Activated naive CD4-positive, alpha-beta T cell treated with anti-CD3 and anti-CD28 coated beads, Interleukin-2, amount 50 U/mL, for 24 hours (primary cell): ENCODE data around the gene MAGI1.

ENCODE experiments used
- H3K27ac Mint-ChIP-seq: one replicate; pipeline ENCODE4 v1.8.0; 2021; ENCODE audit warnings: mild to moderate bottlenecking, mixed read lengths
- H3K27me3 Mint-ChIP-seq: one replicate; pipeline ENCODE4 v1.8.0; 2021; ENCODE audit warnings: mixed read lengths
- H3K36me3 Mint-ChIP-seq: one replicate; pipeline ENCODE4 v1.8.0; 2021; ENCODE audit warnings: mixed read lengths
- H3K4me1 Mint-ChIP-seq: one replicate; pipeline ENCODE4 v1.8.0; 2021; ENCODE audit warnings: mixed read lengths
- H3K4me3 Mint-ChIP-seq: one replicate; pipeline ENCODE4 v1.8.0; 2021; ENCODE audit warnings: mild to moderate bottlenecking, mixed read lengths
- H3K9me3 Mint-ChIP-seq: one replicate; pipeline ENCODE4 v1.8.0; 2021; ENCODE audit warnings: mixed read lengths

MAGI1 gene

DNA sequence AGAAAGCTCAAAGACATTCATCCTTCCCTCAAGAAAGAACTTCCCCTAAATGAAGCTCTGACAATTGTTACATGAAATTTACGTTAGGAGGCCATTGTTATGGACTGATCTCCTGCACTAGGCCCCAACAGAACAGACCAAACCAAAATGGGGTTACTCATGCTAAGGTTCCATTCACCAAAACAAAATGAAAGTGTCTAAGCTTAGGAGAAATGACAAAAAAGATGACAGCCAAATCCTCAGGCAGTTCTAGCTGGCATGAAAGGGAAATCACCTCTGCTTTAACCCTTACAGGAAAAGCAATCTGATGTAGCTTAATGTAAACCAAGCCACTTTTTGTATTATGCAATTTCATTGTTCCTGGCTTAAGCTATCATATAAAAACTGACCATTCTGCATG is 271.2 kb downstream of the MAGI1 start:
- H3K9me3 Mint-ChIP-seq = no peaks in the 10 kb centered on the region
- H3K36me3 Mint-ChIP-seq = no peaks in the 10 kb centered on the region
- H3K4me1 Mint-ChIP-seq = no peaks in the 10 kb centered on the region
- H3K4me3 Mint-ChIP-seq = no peak overlapping the region
- no peak overlapping the region for H3K27ac Mint-ChIP-seq
- H3K27me3 Mint-ChIP-seq = no peaks in the 10 kb centered on the region

DNA sequence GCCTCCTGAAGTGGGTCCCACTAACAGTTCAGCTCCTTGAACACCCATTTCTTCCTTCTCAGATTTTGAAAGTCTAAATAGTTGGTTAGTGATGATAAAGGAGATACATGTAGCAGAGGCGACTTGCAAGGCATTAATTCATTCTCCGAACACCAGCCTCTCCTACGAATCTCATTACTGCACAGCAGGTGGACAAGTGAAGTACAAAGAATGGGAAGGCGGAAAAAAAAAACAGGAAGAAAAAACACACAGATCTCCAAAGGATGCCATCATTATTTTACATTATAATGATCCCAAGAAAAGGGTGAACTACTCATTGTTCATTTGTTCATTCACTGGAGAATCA is 276.5 kb downstream of the MAGI1 start:
- Mint-ChIP-seq H3K27me3 (peaks cover 5% of the 10 kb centered on the region), H3K4me1 (no peaks in the 10 kb centered on the region), H3K9me3 (no peaks in the 10 kb centered on the region), H3K27ac (no peak overlapping the region), H3K36me3 (no peaks in the 10 kb centered on the region), H3K4me3 (no peak overlapping the region)

DNA sequence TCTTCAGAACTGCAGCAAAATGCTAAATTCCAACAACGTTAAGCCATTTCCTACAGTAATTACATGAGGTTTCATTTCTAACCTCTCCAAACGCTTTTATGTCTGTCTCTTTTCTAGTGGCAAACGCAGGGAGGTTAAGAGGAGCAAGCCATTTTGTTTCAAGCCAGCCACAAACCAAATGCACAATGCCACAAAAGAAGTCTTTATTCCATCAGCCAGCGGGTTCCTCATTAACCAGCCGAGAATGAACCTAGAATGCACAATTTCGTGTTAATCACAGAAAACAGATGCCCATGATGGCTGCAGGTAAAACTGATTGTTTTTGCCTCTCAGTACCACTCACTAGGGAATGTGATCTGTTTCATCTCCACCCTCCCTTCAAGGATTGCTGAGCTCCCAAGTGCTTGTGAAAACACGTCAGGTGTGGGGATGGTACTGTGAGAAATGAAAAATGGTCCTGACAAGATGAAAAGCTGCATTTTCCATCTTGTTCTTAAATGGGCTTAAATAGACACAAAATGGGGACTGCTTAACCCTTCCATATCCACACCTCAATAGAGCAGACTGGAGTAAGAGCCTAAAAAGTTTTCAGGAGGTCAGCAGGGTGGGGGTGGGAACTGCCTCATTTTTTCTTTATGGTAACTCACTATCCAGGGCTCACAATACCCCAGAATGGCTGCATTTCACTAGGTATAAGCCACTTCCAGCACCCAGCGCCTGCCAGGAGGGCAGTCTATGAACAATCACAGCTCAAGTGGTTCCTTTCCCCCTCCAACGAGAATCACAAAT is 277.1 kb downstream of the MAGI1 start:
- Mint-ChIP-seq H3K9me3 (no peaks in the 10 kb centered on the region), H3K27me3 (peaks cover 5% of the 10 kb centered on the region), H3K36me3 (no peaks in the 10 kb centered on the region), H3K27ac (no peak overlapping the region), H3K4me3 (no peak overlapping the region), H3K4me1 (no peaks in the 10 kb centered on the region)

DNA sequence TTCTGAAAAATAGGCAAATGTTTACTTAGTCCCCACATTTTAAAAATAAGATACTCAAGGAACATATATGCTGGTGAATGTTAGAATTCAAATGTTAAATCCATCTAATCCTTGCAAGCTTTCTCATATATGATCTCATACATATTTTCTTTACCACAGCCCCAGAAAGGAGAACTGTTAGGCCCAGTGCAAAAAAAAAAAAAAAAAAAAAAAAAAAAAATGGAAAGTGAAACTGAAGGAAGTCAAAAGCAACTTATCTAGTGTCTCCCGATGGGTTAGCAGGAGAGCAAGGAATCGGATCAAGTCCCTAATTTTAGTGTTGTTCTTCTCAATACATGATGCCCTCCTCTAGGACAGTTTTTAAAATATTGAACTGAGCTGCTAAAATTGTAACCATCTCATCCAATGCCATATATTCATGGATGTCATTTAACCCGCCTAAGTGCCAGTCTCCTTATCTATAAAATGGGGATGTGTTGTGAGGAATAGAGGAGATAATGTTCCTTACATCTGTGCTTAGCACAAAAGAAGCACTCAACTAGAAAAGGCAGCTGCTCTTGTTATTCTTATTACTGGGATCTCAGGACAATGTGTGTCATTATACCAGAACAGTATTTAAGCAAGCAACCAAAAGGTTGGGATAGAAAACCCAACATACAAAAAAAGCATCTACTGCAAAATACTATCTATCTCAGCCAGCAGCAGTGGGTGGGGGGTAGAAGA is 279.7 kb downstream of the MAGI1 start:
- H3K36me3 Mint-ChIP-seq = no peaks in the 10 kb centered on the region
- peaks cover 5% of the 10 kb centered on the region for H3K27me3 Mint-ChIP-seq
- no peak overlapping the region for H3K4me3 Mint-ChIP-seq
- no peaks in the 10 kb centered on the region for H3K4me1 Mint-ChIP-seq
- H3K27ac Mint-ChIP-seq = no peak overlapping the region
- H3K9me3 Mint-ChIP-seq = no peaks in the 10 kb centered on the region

DNA sequence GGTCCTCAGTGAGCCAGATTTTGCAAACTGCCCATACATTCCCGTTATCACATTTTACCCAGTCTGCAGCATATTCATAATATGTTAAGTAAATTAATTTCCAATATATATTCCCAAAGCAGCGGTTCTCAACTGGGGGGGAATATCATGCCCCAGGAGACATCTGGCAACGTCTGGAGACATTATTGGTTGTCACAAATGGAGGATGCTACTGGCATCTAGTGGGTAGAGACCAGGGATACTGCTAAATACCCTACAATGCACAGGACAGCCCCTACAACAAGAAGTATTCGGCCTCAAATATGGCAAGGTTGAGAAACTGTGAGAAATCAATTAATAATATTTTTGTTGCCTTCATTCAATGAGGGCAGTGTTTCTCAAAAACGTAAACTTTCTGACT is 280.3 kb downstream of the MAGI1 start:
- no peaks in the 10 kb centered on the region for H3K4me1 Mint-ChIP-seq

DNA sequence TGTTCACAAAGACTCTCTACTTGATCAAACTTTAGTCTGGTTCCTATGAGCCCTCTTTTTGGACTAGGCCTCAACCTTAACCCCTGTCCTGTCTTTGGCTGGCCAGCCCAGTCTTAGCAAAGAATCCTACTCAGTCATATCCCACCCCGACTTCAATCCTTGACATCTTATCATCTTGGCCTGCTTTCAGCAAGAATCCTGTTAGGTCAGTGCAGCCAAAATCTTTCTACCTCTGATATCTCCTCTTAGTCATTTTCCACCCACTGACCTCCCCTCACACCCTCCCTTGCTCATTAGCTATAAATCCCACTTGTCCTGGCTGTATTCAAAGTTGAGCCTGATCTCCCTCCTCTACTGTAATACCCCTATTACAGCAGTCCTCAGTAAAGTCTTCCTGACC is 286.1 kb downstream of the MAGI1 start:
- Mint-ChIP-seq H3K27me3 (no peaks in the 10 kb centered on the region), H3K9me3 (no peaks in the 10 kb centered on the region), H3K4me3 (no peak overlapping the region), H3K4me1 (no peaks in the 10 kb centered on the region), H3K27ac (no peak overlapping the region), H3K36me3 (no peaks in the 10 kb centered on the region)

More for the DNA sequence above, 280.3 kb downstream of the MAGI1 start:
- Mint-ChIP-seq H3K9me3 (no peaks in the 10 kb centered on the region), H3K27ac (no peak overlapping the region), H3K27me3 (peaks cover 5% of the 10 kb centered on the region), H3K36me3 (no peaks in the 10 kb centered on the region), H3K4me3 (no peak overlapping the region)

DNA sequence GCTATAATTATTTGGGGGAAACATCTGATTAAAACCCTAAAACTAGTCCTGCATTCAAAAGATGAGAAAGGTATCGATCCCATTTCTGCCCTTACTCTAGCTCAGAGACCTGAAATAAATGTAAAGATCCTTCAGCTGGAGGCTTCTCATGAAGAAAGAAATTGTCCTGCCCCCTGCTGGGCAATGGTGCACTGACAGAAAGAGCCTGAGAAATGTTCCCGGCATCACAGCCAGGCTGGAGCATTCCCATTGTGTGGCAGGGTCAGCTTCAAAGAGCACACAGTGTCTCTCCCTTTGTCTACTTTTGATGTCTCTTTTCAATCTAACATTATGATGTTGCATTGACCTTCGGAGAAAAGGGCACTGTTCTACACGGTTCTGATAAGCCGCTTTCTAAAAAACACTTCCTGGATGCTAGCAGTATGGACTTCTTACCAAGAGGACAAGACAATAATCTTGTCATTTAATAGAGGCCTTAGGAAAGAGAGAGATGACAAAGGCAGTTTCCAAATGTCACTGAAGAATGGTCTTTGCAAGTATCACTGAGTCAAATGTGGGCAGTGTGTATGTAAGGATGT is 287.5 kb downstream of the MAGI1 start:
- no peak overlapping the region for H3K27ac Mint-ChIP-seq
- no peaks in the 10 kb centered on the region for H3K36me3 Mint-ChIP-seq
- no peak overlapping the region for H3K4me3 Mint-ChIP-seq
- no peaks in the 10 kb centered on the region for H3K27me3 Mint-ChIP-seq
- H3K4me1 Mint-ChIP-seq = no peaks in the 10 kb centered on the region
- H3K9me3 Mint-ChIP-seq = no peaks in the 10 kb centered on the region

DNA sequence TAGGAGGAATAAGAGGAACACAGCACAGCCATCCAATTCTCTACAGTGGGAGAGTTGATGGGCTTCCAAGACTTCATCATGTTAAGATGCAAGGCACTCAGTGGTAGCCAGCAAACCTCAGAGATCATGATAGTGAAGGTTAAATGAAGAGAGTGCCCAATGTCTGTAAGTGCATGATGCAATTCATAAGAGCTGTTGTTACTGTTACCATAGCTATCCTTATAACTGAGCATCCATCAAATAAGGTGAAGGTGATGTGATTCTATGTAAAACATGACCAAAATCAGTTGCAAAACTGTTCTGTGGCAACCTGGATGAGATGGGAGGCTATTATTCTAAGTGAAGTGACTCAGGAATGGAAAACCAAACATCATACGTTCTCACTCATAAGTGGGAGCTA is 289.7 kb downstream of the MAGI1 start:
- Mint-ChIP-seq H3K27me3 (no peaks in the 10 kb centered on the region), H3K36me3 (no peaks in the 10 kb centered on the region), H3K4me3 (no peak overlapping the region), H3K27ac (no peak overlapping the region), H3K9me3 (no peaks in the 10 kb centered on the region), H3K4me1 (no peaks in the 10 kb centered on the region)

DNA sequence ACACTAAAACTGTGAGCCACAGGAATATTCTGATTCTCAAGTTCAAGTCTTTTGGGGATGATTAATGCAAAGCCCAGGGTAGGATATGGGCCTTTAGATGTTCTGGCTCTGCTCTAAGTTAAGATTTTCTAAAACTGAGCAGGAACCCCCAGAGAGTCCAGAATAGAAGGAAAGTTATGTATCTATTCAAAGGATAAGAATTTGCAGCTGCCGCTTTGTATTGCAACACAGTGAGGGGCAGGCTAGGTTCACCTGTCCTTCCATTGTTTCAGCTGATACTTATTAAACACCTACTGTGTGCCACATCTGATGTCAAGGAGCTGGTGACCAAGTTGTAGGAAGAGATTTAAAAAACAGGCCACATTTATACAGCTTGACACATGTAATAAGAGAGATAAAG is 290.4 kb downstream of the MAGI1 start:
- Mint-ChIP-seq H3K4me1 (no peaks in the 10 kb centered on the region), H3K4me3 (no peak overlapping the region), H3K9me3 (no peaks in the 10 kb centered on the region), H3K36me3 (no peaks in the 10 kb centered on the region), H3K27me3 (no peaks in the 10 kb centered on the region), H3K27ac (no peak overlapping the region)

DNA sequence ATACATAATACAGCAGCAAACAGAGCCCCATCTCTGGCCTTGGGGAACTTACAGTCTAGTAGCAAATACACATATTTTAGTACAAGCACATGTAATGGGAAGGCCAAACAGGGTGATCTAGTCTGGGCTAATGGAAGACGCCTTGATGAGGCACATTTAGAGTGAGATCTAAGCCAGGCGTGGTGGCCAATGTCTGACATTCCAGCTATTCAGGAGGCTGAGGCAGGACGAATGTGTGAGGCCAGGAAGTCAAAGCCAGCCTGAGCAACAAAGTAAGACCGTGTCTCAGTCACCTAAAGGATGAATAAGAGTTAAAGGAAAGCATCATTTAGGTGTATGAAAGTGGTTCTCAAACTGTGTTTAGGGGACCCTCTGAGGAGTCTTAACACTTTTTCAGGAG is 291.9 kb downstream of the MAGI1 start:
- no peaks in the 10 kb centered on the region for H3K36me3 Mint-ChIP-seq
- no peaks in the 10 kb centered on the region for H3K9me3 Mint-ChIP-seq
- H3K27me3 Mint-ChIP-seq = no peaks in the 10 kb centered on the region

DNA sequence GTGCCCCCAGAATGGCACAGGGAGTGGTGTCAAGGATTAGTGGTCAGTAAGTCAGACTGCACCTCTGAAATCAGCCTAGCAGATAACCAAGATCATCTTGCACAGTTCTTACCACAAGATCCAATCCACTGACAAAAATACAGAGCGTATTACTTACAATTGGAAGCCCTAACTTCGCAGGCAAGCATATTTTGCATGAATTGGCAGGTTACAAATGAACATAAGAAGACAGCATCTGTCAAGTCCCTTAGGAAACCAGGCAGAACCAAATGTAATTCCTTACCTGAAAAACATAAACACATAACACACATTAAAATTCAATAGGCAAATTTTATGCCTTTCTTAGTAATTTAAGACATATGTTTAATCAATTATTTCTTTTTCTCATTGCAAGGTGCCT is 293.4 kb downstream of the MAGI1 start:
- Mint-ChIP-seq H3K4me3 (no peak overlapping the region), H3K36me3 (no peaks in the 10 kb centered on the region), H3K9me3 (no peaks in the 10 kb centered on the region), H3K27me3 (no peaks in the 10 kb centered on the region), H3K27ac (no peak overlapping the region), H3K4me1 (no peaks in the 10 kb centered on the region)

More for the DNA sequence above, 291.9 kb downstream of the MAGI1 start:
- Mint-ChIP-seq H3K4me3 (no peak overlapping the region), H3K27ac (no peak overlapping the region), H3K4me1 (no peaks in the 10 kb centered on the region)

DNA sequence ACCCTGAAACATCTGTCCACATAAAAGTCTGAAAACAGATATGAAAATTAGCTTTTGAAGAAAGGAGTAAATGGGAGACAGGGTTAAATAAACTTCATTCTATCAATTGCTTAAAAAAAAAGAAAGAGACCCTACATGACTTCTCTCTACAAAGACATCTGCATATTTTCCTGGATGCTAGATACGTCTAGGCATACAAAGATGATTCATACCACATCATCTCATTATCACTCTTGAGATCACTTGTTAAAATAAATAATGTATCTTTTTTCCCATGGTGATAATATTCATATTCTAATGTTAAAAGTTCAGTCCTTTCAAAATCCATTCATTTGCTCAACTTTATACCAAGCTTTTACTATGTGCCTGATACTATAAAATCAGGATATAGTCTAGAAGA is 295.8 kb downstream of the MAGI1 start:
- H3K4me1 Mint-ChIP-seq = no peaks in the 10 kb centered on the region
- H3K27me3 Mint-ChIP-seq = no peaks in the 10 kb centered on the region
- no peaks in the 10 kb centered on the region for H3K9me3 Mint-ChIP-seq
- H3K4me3 Mint-ChIP-seq = no peak overlapping the region
- no peak overlapping the region for H3K27ac Mint-ChIP-seq
- no peaks in the 10 kb centered on the region for H3K36me3 Mint-ChIP-seq

DNA sequence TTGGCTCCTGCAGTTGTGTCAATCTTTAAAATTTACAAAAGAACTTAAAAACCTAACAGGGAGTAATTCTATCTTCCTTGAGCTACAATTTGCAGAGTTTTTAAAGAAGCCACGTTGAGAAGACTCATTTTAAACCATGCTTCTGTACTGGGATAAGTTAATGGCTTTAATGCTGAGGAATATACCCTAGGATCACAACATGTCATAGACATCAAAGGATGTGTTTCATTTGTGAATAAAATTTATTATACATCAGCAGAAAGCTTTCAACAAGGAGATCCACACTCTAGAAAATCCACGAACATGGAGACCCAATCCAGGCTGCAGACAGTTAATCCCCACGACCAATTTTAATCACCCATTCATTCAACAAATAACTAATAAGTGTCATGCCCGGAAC is 297.2 kb downstream of the MAGI1 start:
- Mint-ChIP-seq H3K27ac (no peak overlapping the region), H3K36me3 (no peaks in the 10 kb centered on the region), H3K4me1 (no peaks in the 10 kb centered on the region), H3K9me3 (no peaks in the 10 kb centered on the region), H3K4me3 (no peak overlapping the region), H3K27me3 (no peaks in the 10 kb centered on the region)

DNA sequence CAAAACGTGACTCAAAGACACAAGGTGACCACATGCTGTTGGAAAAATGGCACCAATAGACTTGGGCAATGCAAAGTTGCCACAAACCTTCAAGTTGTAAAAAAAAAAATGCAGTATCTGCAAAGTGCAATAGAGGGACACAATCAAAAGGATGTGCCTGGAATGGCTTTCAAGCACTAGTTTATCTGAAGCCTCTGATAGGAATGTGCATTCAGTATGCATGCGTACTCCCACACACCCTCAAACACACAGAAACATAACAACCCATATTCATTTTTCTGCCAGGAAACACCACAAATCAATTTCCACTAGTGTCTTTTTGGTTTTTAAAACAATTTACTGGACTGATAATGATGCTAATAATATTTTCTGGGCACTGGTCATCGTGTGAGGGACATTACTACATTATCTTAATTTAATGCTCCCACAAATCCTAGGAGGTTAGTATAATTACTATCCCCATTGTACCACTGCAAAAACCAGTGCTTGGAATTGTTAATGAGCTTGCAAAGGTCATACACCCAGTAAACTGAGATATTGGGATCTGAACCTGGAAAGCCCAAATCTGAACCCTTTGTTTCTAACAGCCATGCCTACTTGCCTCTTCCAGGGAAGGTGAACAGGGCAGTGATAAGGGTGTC is 298.7 kb downstream of the MAGI1 start:
- H3K9me3 Mint-ChIP-seq = no peaks in the 10 kb centered on the region
- no peaks in the 10 kb centered on the region for H3K27me3 Mint-ChIP-seq
- H3K4me3 Mint-ChIP-seq = no peak overlapping the region
- no peaks in the 10 kb centered on the region for H3K4me1 Mint-ChIP-seq
- H3K27ac Mint-ChIP-seq = no peak overlapping the region
- no peaks in the 10 kb centered on the region for H3K36me3 Mint-ChIP-seq

DNA sequence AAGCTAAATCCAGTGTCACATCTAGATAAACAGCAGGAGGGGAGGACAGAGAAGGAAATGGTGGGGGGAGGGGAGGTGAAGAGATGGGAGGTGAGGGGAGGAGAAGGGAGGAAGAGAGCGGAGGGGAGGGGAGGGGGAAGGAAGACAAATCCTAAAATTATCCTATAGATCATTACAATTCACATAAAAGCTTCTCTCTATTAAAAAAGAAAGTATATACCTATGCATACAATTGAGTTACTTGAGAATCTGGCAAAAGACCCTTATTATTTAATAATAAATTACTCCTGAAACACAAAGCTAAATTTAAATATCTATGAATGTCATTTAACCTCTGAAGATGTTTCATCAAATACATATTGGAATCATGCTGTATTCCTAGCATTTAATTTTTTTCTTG is 303.9 kb downstream of the MAGI1 start:
- no peak overlapping the region for H3K27ac Mint-ChIP-seq
- no peak overlapping the region for H3K4me3 Mint-ChIP-seq
- H3K4me1 Mint-ChIP-seq = peaks cover 4% of the 10 kb centered on the region
- H3K36me3 Mint-ChIP-seq = no peaks in the 10 kb centered on the region
- H3K27me3 Mint-ChIP-seq = peaks cover 2% of the 10 kb centered on the region
- no peaks in the 10 kb centered on the region for H3K9me3 Mint-ChIP-seq

DNA sequence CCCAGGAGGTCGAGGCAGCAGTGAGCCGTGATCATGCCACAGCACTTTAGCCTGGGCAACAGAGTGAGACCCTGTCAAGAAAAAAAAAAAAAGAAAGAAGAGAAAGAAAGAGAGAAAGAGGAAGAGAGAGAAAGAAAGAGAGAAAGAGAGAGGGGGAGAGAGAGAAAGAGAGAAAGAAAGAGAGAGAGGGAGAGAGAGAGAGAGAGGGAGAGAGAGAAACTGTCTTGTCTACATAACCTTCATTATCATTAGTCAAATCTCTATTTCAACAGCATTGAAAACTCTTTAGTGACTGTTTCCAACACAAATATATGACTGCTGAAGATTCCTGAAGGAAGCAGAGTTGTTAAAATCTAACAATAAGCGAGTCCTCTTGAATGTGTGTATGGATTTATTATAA is 304.3 kb downstream of the MAGI1 start:
- H3K9me3 Mint-ChIP-seq = no peaks in the 10 kb centered on the region
- H3K36me3 Mint-ChIP-seq = no peaks in the 10 kb centered on the region
- peaks cover 4% of the 10 kb centered on the region for H3K4me1 Mint-ChIP-seq
- no peak overlapping the region for H3K27ac Mint-ChIP-seq
- H3K4me3 Mint-ChIP-seq = no peak overlapping the region
- peaks cover 2% of the 10 kb centered on the region for H3K27me3 Mint-ChIP-seq
